Smooth muscle cell (in vitro differentiated cells): ENCODE measurements around the gene SAMD11. TPM values are rescaled to one million over a fixed set of nuclear protein-coding genes. Genes with fewer than 3 reads are reported as not detected.

ENCODE experiments used
- DNase-seq: peaks from one replicate; lab custom pipeline; 2025; ENCODE audit not compliant: unreplicated experiment; lab: John Stamatoyannopoulos, UW
- H2AFZ ChIP-seq: fragments of 200-600 bp; sonication (generic); 2 replicates; pipeline ENCODE4 v1.6.0; 2016; ENCODE audit warnings: antibody characterized with exemption, low read depth, mild to moderate bottlenecking
- H3F3A ChIP-seq: fragments of 200-600 bp; sonication (generic); 2 replicates; pipeline ENCODE4 v1.6.0; 2017; ENCODE audit warnings: antibody characterized with exemption, low read depth
- H3K27ac ChIP-seq: fragments of 200-600 bp; sonication (generic); 2 replicates; pipeline ENCODE4 v1.5.1; 2016; ENCODE audit warnings: low read depth, mild to moderate bottlenecking
- H3K27me3 ChIP-seq: fragments of 200-600 bp; sonication (generic); 2 replicates; pipeline ENCODE4 v1.6.1; 2016; ENCODE audit warnings: low read depth, mild to moderate bottlenecking
- H3K36me3 ChIP-seq: fragments of 200-600 bp; sonication (generic); 2 replicates; pipeline ENCODE4 v1.5.1; 2016; ENCODE audit warnings: low read depth
- H3K4me1 ChIP-seq: fragments of 200-600 bp; sonication (generic); 2 replicates; pipeline ENCODE4 v1.5.1; 2016; ENCODE audit warnings: low read depth
- H3K4me2 ChIP-seq: fragments of 200-600 bp; sonication (generic); 2 replicates; pipeline ENCODE4 v1.6.0; 2016; ENCODE audit warnings: mild to moderate bottlenecking
- H3K4me3 ChIP-seq: fragments of 200-600 bp; sonication (generic); 2 replicates; pipeline ENCODE4 v1.5.1; 2016; ENCODE audit warnings: mild to moderate bottlenecking
- H3K79me2 ChIP-seq: fragments of 200-600 bp; sonication (generic); 2 replicates; pipeline ENCODE4 v1.6.0; 2016; ENCODE audit warnings: low read depth, mild to moderate bottlenecking
- H3K9ac ChIP-seq: fragments of 200-600 bp; sonication (generic); 2 replicates; pipeline ENCODE4 v1.6.0; 2016; ENCODE audit warnings: low read depth
- H3K9me3 ChIP-seq: fragments of 200-600 bp; sonication (generic); replicated peaks from 2 replicates; pipeline ENCODE4 v1.5.1; 2016; ENCODE audit warnings: low read depth
- H4K20me1 ChIP-seq: fragments of 200-600 bp; sonication (generic); 2 replicates; pipeline ENCODE4 v1.6.0; 2016; ENCODE audit warnings: low read depth
- CTCF ChIP-seq: fragments of 200-600 bp; sonication (generic); IDR thresholded peaks from 2 replicates; pipeline ENCODE4 v1.5.1; 2017; ENCODE audit warnings: borderline replicate concordance, mild to moderate bottlenecking, antibody characterized with exemption; ENCODE audit not compliant: insufficient read depth, poor library complexity, severe bottlenecking
- WGBS: methylation state at CpG from one replicate; pipeline ENCODE4 v1.1.7; 2016; ENCODE audit warnings: low lambda C conversion rate; 5-methylcytosine and 5-hydroxymethylcytosine counted together
- polyA plus RNA-seq: library from polyadenylated mRNA; unstranded; fragments of >200 nt; fragmentation: Nextera tagmentation; extraction: Ambion mirVana; gene quantifications from 2 replicates; pipeline ENCODE4 v1.2.1, GENCODE V29; 2016
- total RNA-seq: library from RNA; depleted of rRNA; stranded (reverse); fragments of >200 nt; gene quantifications from 2 replicates; pipeline ENCODE4 v1.2.3, GENCODE V29; 2014

Gene SAMD11
- total and polyA plus RNA-seq, 2 experiments from 2014 or later, result 18.0 to 21.1 TPM

- no peak overlapping the region for H3K27ac ChIP-seq
- H3K36me3 ChIP-seq, result no peaks in the 10 kb centered on the region
- no peak overlapping the region for H3K4me2 ChIP-seq
- no peak overlapping the region for H2AFZ ChIP-seq
- H3K79me2 ChIP-seq, result no peaks in the 10 kb centered on the region
- no peak for TF ChIP-seq CTCF
- peaks cover 15% of the 10 kb centered on the region for H3K4me1 ChIP-seq
- H3F3A ChIP-seq, result no peaks in the 10 kb centered on the region
- peaks cover 51% of the 10 kb centered on the region for H4K20me1 ChIP-seq
- WGBS, result 86% methylated on average over 18 of the region's 18 CpGs
- no peak overlapping the region for H3K4me3 ChIP-seq
- H3K27me3 ChIP-seq, result no peaks in the 10 kb centered on the region
- DNase-seq, result no peak
- H3K9me3 ChIP-seq, result no peaks in the 10 kb centered on the region
- H3K9ac ChIP-seq, result no peak overlapping the region
These were observed 7.0 kb downstream of the SAMD11 start for GRCh38 chr1:930633-931138.

GRCh38 chr1:931380-932172 lies 7.9 kb downstream of the SAMD11 start:
- H2AFZ ChIP-seq, result no peak overlapping the region
- H3K79me2 ChIP-seq, result no peaks in the 10 kb centered on the region
- no peaks in the 10 kb centered on the region for H3K36me3 ChIP-seq
- no peak for DNase-seq
- H3K4me1 ChIP-seq, result peaks cover 16% of the 10 kb centered on the region
- H3F3A ChIP-seq, result no peaks in the 10 kb centered on the region
- no peak for TF ChIP-seq CTCF
- H3K9ac ChIP-seq, result no peak overlapping the region
- no peak overlapping the region for H3K4me3 ChIP-seq
- no peaks in the 10 kb centered on the region for H3K9me3 ChIP-seq
- 72% methylated on average over 15 of the region's 15 CpGs for WGBS
- H3K27ac ChIP-seq, result no peak overlapping the region
- H3K4me2 ChIP-seq, result no peak overlapping the region
- peaks cover 42% of the 10 kb centered on the region for H4K20me1 ChIP-seq
- H3K27me3 ChIP-seq, result no peaks in the 10 kb centered on the region

GRCh38 chr1:932173-932510 lies 8.4 kb downstream of the SAMD11 start:
- H4K20me1 ChIP-seq, result peaks cover 36% of the 10 kb centered on the region
- no peak for DNase-seq
- H3K9ac ChIP-seq, result no peak overlapping the region
- H3K27ac ChIP-seq, result no peak overlapping the region
- no peaks in the 10 kb centered on the region for H3F3A ChIP-seq
- no peaks in the 10 kb centered on the region for H3K79me2 ChIP-seq
- no peak for TF ChIP-seq CTCF
- H3K36me3 ChIP-seq, result no peaks in the 10 kb centered on the region
- no peak overlapping the region for H3K4me2 ChIP-seq
- no peaks in the 10 kb centered on the region for H3K27me3 ChIP-seq
- no peak overlapping the region for H2AFZ ChIP-seq
- H3K4me3 ChIP-seq, result no peak overlapping the region
- peaks cover 16% of the 10 kb centered on the region for H3K4me1 ChIP-seq
- WGBS, result 80% methylated on average over 16 of the region's 16 CpGs
- no peaks in the 10 kb centered on the region for H3K9me3 ChIP-seq
